Type B pancreatic cell (in vitro differentiated cells): ENCODE data around the gene EXOC4. TPM values are rescaled to one million over a fixed set of nuclear protein-coding genes. Genes with fewer than 3 reads are reported as not detected.

Experiments used
- DNase-seq: peaks from one replicate; pipeline ENCODE4 v3.0.0; 2021; ENCODE audit warnings: mixed read lengths; ENCODE audit not compliant: unreplicated experiment; ENCODE audit errors: extremely low spot score
- H3K27ac Mint-ChIP-seq: 2 replicates; pipeline ENCODE4 v1.8.0; 2021; ENCODE audit warnings: mild to moderate bottlenecking, mixed read lengths
- H3K27me3 Mint-ChIP-seq: 2 replicates; pipeline ENCODE4 v1.8.0; 2021; ENCODE audit warnings: mixed read lengths
- H3K36me3 Mint-ChIP-seq: 2 replicates; pipeline ENCODE4 v1.8.0; 2021; ENCODE audit warnings: mixed read lengths
- H3K4me1 Mint-ChIP-seq: one replicate; pipeline ENCODE4 v1.8.0; 2021; ENCODE audit warnings: mixed read lengths; ENCODE audit not compliant: unreplicated experiment
- H3K4me3 Mint-ChIP-seq: 2 replicates; pipeline ENCODE4 v1.8.0; 2021; ENCODE audit warnings: mild to moderate bottlenecking, mixed read lengths
- H3K9me3 Mint-ChIP-seq: 2 replicates; pipeline ENCODE4 v1.8.0; 2021; ENCODE audit warnings: mixed read lengths
- total RNA-seq: library from RNA; stranded (reverse); gene quantifications from 2 replicates; pipeline ENCODE4 v1.2.1, GENCODE V29; 2021; ENCODE audit warnings: low replicate concordance
- TF ChIP-seq, protein P1 (sequence below): fragments of 200-600 bp; sonication (generic); conservative IDR thresholded peaks from 2 replicates; pipeline ENCODE4 v1.5.0; 2021; ENCODE audit warnings: antibody characterized with exemption, mild to moderate bottlenecking

The EXOC4 gene
- total RNA-seq, 1 donor from 2014 or later = 95.5 TPM

DNA sequence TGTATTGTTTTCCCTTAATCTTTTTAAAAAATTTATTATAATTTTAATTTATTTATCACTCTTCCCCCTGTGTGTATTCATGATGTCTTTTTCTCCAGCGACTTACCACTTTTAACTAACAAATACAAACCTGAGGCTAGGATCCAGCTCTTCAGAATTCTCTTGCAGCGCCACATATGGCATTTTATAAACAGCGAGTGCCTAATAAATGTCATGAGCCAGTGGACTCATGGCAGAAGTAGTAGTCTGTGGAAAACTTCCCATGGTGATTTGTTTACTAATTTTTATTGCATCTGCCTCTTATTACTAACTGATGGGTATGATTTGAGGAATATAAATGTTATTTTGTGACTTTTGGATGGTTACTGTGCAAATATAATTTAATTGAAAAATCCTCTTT, 102.9 kb downstream of the EXOC4 start:
- no peaks in the 10 kb centered on the region for H3K4me1 Mint-ChIP-seq
- TF ChIP-seq, protein P1, sequence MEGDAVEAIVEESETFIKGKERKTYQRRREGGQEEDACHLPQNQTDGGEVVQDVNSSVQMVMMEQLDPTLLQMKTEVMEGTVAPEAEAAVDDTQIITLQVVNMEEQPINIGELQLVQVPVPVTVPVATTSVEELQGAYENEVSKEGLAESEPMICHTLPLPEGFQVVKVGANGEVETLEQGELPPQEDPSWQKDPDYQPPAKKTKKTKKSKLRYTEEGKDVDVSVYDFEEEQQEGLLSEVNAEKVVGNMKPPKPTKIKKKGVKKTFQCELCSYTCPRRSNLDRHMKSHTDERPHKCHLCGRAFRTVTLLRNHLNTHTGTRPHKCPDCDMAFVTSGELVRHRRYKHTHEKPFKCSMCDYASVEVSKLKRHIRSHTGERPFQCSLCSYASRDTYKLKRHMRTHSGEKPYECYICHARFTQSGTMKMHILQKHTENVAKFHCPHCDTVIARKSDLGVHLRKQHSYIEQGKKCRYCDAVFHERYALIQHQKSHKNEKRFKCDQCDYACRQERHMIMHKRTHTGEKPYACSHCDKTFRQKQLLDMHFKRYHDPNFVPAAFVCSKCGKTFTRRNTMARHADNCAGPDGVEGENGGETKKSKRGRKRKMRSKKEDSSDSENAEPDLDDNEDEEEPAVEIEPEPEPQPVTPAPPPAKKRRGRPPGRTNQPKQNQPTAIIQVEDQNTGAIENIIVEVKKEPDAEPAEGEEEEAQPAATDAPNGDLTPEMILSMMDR = no peak

DNA sequence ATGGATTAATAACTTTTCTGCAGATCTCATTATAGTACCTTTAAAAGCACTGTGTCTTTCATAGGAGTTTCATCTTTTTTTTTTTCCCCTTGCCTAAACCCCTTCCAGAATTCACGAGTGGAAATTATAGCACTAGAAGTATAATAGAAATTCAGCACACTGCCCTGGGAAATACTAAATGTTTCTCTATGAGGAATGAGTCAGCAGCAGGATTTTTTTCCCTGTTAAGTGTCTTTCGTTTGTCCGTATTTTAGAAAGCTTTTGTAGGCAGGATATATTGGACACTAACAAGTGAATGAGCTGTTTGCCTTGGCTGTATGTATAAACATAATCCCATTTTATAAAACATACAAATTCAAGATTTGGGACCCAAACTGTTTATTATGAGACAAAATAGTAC, 105.8 kb downstream of the EXOC4 start:
- no peak overlapping the region for H3K27ac Mint-ChIP-seq
- TF ChIP-seq, protein P1 = no peak
- no peak for DNase-seq
- no peaks in the 10 kb centered on the region for H3K27me3 Mint-ChIP-seq
- H3K4me1 Mint-ChIP-seq = no peaks in the 10 kb centered on the region
- H3K9me3 Mint-ChIP-seq = peaks cover 4% of the 10 kb centered on the region
- H3K36me3 Mint-ChIP-seq = peaks cover 20% of the 10 kb centered on the region
- no peak overlapping the region for H3K4me3 Mint-ChIP-seq

More for the DNA sequence above, 102.9 kb downstream of the EXOC4 start:
- Mint-ChIP-seq H3K9me3 (peaks cover 8% of the 10 kb centered on the region), H3K36me3 (peaks cover 28% of the 10 kb centered on the region), H3K4me3 (no peak overlapping the region), H3K27me3 (no peaks in the 10 kb centered on the region), H3K27ac (no peak overlapping the region)
- DNase-seq = no peak

DNA sequence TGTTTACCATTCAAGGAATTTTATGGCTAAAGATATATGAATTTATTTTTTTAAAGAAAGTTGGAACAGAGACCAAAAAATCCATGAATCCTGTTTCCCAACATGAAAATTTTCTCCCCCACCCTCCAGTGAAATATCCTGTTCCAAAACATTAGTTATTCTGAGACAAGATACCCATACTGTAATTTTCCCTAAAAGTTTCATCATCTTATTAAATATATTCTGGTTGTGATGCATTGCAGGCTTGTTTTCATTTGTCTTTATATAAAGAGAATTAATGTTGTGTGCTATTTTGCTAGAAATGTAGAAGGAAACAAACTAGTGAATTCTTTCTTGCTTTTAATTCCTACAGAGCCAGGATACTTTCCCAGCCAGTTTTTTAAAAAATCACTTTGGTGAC, 106.6 kb downstream of the EXOC4 start:
- Mint-ChIP-seq H3K27me3 (no peaks in the 10 kb centered on the region), H3K27ac (no peak overlapping the region), H3K9me3 (peaks cover 4% of the 10 kb centered on the region), H3K4me1 (no peaks in the 10 kb centered on the region), H3K36me3 (peaks cover 18% of the 10 kb centered on the region), H3K4me3 (no peak overlapping the region)
- TF ChIP-seq, protein P1 = no peak
- no peak for DNase-seq

DNA sequence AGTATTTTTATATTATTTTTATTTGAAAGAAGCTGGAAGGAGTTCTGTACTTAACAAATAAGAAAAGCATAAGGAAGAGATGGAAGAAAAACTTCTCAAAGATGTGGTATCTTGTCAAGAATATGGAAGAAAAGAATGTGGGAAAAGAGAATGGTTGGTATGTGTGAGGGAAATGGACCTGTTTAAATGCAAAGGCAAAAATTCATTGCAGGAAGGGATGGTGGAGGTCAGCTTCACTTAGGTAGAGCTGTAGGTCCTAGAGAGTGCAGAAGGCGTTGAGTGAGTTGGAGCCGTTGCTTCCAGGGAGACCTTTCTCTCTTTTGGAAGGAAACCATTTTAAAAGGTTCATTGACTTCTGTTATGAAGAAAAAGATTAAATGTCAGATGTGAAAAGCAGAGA, 107.3 kb downstream of the EXOC4 start:
- Mint-ChIP-seq H3K36me3 (peaks cover 18% of the 10 kb centered on the region), H3K4me3 (no peak overlapping the region), H3K27ac (no peak overlapping the region), H3K9me3 (peaks cover 4% of the 10 kb centered on the region), H3K4me1 (peaks cover 3% of the 10 kb centered on the region), H3K27me3 (no peaks in the 10 kb centered on the region)
- no peak for DNase-seq
- TF ChIP-seq, protein P1 = no peak

DNA sequence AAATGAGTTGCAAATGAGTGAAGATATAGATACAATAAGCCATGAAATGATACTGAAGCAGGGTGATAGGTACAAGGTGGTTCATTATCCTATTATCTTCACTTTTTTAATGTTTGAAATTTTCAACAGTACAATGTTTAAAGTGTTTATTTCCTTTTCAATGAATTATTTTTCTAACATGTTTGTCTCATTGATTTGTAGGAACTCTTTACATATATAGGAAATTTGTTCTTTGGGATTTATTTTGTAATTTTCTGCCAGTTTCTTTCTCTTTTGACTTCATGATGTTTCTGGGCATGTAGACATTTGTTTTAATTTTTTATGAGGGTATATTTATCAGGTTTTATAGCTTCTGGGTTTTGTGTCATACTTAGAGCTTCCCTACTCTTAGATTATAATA, 108.9 kb downstream of the EXOC4 start:
- Mint-ChIP-seq H3K27ac (no peak overlapping the region), H3K27me3 (no peaks in the 10 kb centered on the region), H3K4me1 (peaks cover 4% of the 10 kb centered on the region), H3K36me3 (peaks cover 14% of the 10 kb centered on the region), H3K9me3 (peaks cover 4% of the 10 kb centered on the region), H3K4me3 (no peak overlapping the region)
- TF ChIP-seq, protein P1 = no peak
- no peak for DNase-seq
